H9 (cell line): Measurements from ENCODE around the gene ADA. TPM values are rescaled to one million over a fixed set of nuclear protein-coding genes. Genes with fewer than 3 reads are reported as not detected.

Experiments
- DNase-seq: peaks from one replicate; pipeline ENCODE4 v3.0.0-alpha.2; 2017
- H2AFZ ChIP-seq: one replicate; pipeline ENCODE4 v1.6.1; 2013; ENCODE audit warnings: mild to moderate bottlenecking, low read length, control low read depth, moderate library complexity
- H2AK5ac ChIP-seq: 2 replicates; pipeline ENCODE4 v1.6.1; 2013; ENCODE audit warnings: low read length, control low read depth, mixed read lengths; ENCODE audit not compliant: insufficient read length
- H2BK120ac ChIP-seq: one replicate; pipeline ENCODE4 v1.6.1; 2013; ENCODE audit warnings: low read depth, mild to moderate bottlenecking, low read length, control low read depth, inconsistent platforms; ENCODE audit not compliant: poor library complexity, severe bottlenecking
- H2BK12ac ChIP-seq: 2 replicates; pipeline ENCODE4 v1.6.1; 2013; ENCODE audit warnings: low read length, control low read depth, mixed read lengths, low read depth; ENCODE audit not compliant: insufficient read length
- H2BK15ac ChIP-seq: 2 replicates; pipeline ENCODE4 v1.6.1; 2013; ENCODE audit warnings: low read depth, low read length, control low read depth
- H2BK20ac ChIP-seq: one replicate; pipeline ENCODE4 v1.6.1; 2013; ENCODE audit warnings: low read depth, mild to moderate bottlenecking, low read length, control low read depth, inconsistent platforms; ENCODE audit not compliant: poor library complexity, severe bottlenecking
- H2BK5ac ChIP-seq: 2 replicates; pipeline ENCODE4 v1.6.1; 2013; ENCODE audit warnings: low read length, control low read depth, mixed read lengths; ENCODE audit not compliant: insufficient read length
- H3K14ac ChIP-seq: 2 replicates; pipeline ENCODE4 v1.6.1; 2013; ENCODE audit warnings: low read length, control low read depth; ENCODE audit not compliant: insufficient read depth
- H3K18ac ChIP-seq: 2 replicates; pipeline ENCODE4 v1.6.1; 2013; ENCODE audit warnings: low read depth, mild to moderate bottlenecking, mixed read lengths, low read length, control low read depth; ENCODE audit not compliant: insufficient read length
- H3K23ac ChIP-seq: 2 replicates; pipeline ENCODE4 v1.6.1; 2013; ENCODE audit warnings: low read length, control low read depth, mixed read lengths, low read depth; ENCODE audit not compliant: insufficient read length
- H3K23me2 ChIP-seq: 2 replicates; pipeline ENCODE4 v1.6.1; 2013; ENCODE audit warnings: low read depth, mild to moderate bottlenecking, mixed read lengths, low read length, control low read depth; ENCODE audit not compliant: insufficient read length, poor library complexity, severe bottlenecking
- H3K27ac ChIP-seq: 2 replicates; pipeline ENCODE4 v1.5.1; 2013; ENCODE audit warnings: low read length, control low read depth, mixed read lengths, low read depth; ENCODE audit not compliant: insufficient read length
- H3K27me3 ChIP-seq: 2 replicates; pipeline ENCODE4 v1.6.1; 2013; ENCODE audit warnings: low read length, control low read depth, inconsistent platforms; ENCODE audit not compliant: insufficient read depth
- H3K4ac ChIP-seq: 2 replicates; pipeline ENCODE4 v1.6.1; 2013; ENCODE audit warnings: low read depth, mild to moderate bottlenecking, control low read depth, inconsistent platforms, low read length, moderate library complexity
- H3K4me1 ChIP-seq: 2 replicates; pipeline ENCODE4 v1.6.1; 2013; ENCODE audit warnings: low read length, control low read depth, inconsistent platforms; ENCODE audit not compliant: insufficient read depth
- H3K4me2 ChIP-seq: 2 replicates; pipeline ENCODE4 v1.6.1; 2013; ENCODE audit warnings: low read length, control low read depth, mixed read lengths; ENCODE audit not compliant: insufficient read length, insufficient read depth
- H3K56ac ChIP-seq: 2 replicates; pipeline ENCODE4 v1.6.1; 2013; ENCODE audit warnings: low read depth, mild to moderate bottlenecking, mixed read lengths, low read length, control low read depth; ENCODE audit not compliant: insufficient read length
- H3K79me1 ChIP-seq: 2 replicates; pipeline ENCODE4 v1.6.1; 2013; ENCODE audit warnings: low read depth, mild to moderate bottlenecking, moderate library complexity, low read length, control low read depth, inconsistent platforms; ENCODE audit not compliant: insufficient read depth, poor library complexity, severe bottlenecking
- H3K79me2 ChIP-seq: 2 replicates; pipeline ENCODE4 v1.6.1; 2013; ENCODE audit warnings: low read length, control low read depth, inconsistent platforms; ENCODE audit not compliant: insufficient read depth
- H3K9ac ChIP-seq: 2 replicates; pipeline ENCODE4 v1.6.1; 2013; ENCODE audit warnings: low read length, control low read depth, mixed read lengths; ENCODE audit not compliant: insufficient read length; ENCODE audit errors: extremely low read depth
- H3K9me3 ChIP-seq: one replicate; pipeline ENCODE4 v1.6.1; 2013; ENCODE audit warnings: low read depth, low read length, inconsistent platforms; ENCODE audit not compliant: control insufficient read depth
- H3T11ph ChIP-seq: one replicate; pipeline ENCODE4 v1.6.1; 2013; ENCODE audit warnings: mild to moderate bottlenecking, low read length, control low read depth, inconsistent platforms
- H4K20me1 ChIP-seq: one replicate; pipeline ENCODE4 v1.6.1; 2013; ENCODE audit not compliant: control insufficient read depth, insufficient read length, insufficient read depth
- H4K5ac ChIP-seq: 2 replicates; pipeline ENCODE4 v1.6.1; 2013; ENCODE audit warnings: low read depth, mild to moderate bottlenecking, mixed read lengths, low read length, control low read depth; ENCODE audit not compliant: insufficient read length
- H4K8ac ChIP-seq: replicated peaks from 2 replicates; pipeline ENCODE4 v1.6.1; 2013; ENCODE audit warnings: low read length, control low read depth, mixed read lengths, low read depth; ENCODE audit not compliant: insufficient read length
- H4K91ac ChIP-seq: 2 replicates; pipeline ENCODE4 v1.6.1; 2013; ENCODE audit warnings: low read depth, mild to moderate bottlenecking, moderate library complexity, mixed read lengths, low read length, control low read depth; ENCODE audit not compliant: insufficient read length
- H3K27ac Mint-ChIP-seq, 3 experiments: 2 replicates in 2 of 3; 3 replicates in 1 of 3; pipeline ENCODE4 v1.8.0; 2020 to 2021; ENCODE audit warnings: mixed read lengths in 3 of 3, mild to moderate bottlenecking in 1 of 3, moderate library complexity in 1 of 3
- H3K27me3 Mint-ChIP-seq: 2 replicates; pipeline ENCODE4 v1.8.0; 2021; ENCODE audit warnings: low read depth, mild to moderate bottlenecking, moderate library complexity, mixed read lengths
- H3K36me3 Mint-ChIP-seq, 3 experiments: 2 replicates in 2 of 3; 3 replicates in 1 of 3; pipeline ENCODE4 v1.8.0; 2020 to 2021; ENCODE audit warnings: low read depth in 3 of 3, mixed read lengths in 3 of 3; ENCODE audit not compliant: insufficient read depth in 1 of 3
- H3K4me1 Mint-ChIP-seq, 2 experiments: 2 replicates each; pipeline ENCODE4 v1.8.0; 2020; ENCODE audit warnings: mixed read lengths in 2 of 2
- H3K4me3 Mint-ChIP-seq, 2 experiments: 2 replicates in 1 of 2; 3 replicates in 1 of 2; pipeline ENCODE4 v1.8.0; 2020 to 2021; ENCODE audit warnings: mild to moderate bottlenecking in 2 of 2, mixed read lengths in 2 of 2, moderate library complexity in 1 of 2
- H3K9me3 Mint-ChIP-seq, 2 experiments: 2 replicates in 1 of 2; 3 replicates in 1 of 2; pipeline ENCODE4 v1.8.0; 2020; ENCODE audit warnings: mild to moderate bottlenecking in 2 of 2, mixed read lengths in 2 of 2, moderate library complexity in 1 of 2
- CTCF ChIP-seq: fragments of 200-600 bp; sonication (generic); conservative IDR thresholded peaks from 3 replicates; pipeline ENCODE4 v1.8.0; 2021; ENCODE audit warnings: antibody characterized with exemption, mild to moderate bottlenecking
- total RNA-seq: library from RNA; stranded (reverse); gene quantifications from 2 replicates; pipeline ENCODE4 v1.2.1, GENCODE V29; 2021

Gene ADA
- total RNA-seq, 1 experiment from 2014 or later, result 22.0 TPM

GRCh38 chr20:44658810-44659209 lies 7.3 kb upstream of the ADA start:
- no peaks in the 10 kb centered on the region; the same call in 1 of the 2 replicates for H3K4me1 ChIP-seq
- H3K9me3 ChIP-seq, result peaks cover 10% of the 10 kb centered on the region
- H3K79me2 ChIP-seq, result no peaks in the 10 kb centered on the region
- no peaks in the 10 kb centered on the region for H3K27me3 ChIP-seq
- no peak for DNase-seq
- Mint-ChIP-seq H3K4me3 (no peak overlapping the region), H3K9me3 (peaks cover 12 to 16% of the 10 kb centered on the region in 2 experiments), H3K36me3 (peaks cover 10 to 17% (median 13%) of the 10 kb centered on the region in 3 experiments), H3K27ac (no peak overlapping the region), H3K4me1 (peaks cover 19% of the 10 kb centered on the region in 2 experiments), H3K27me3 (peaks cover 41% of the 10 kb centered on the region)
- no peak overlapping the region for H3K56ac ChIP-seq
- H3K9ac ChIP-seq, result no peak overlapping the region
- no peak overlapping the region for H4K5ac ChIP-seq
- TF ChIP-seq CTCF, result no peak
- no peak overlapping the region for H2AFZ ChIP-seq
- H2BK20ac ChIP-seq, result no peak overlapping the region
- no peaks in the 10 kb centered on the region for H3K79me1 ChIP-seq
- H4K91ac ChIP-seq, result no peak overlapping the region
- H2BK12ac ChIP-seq, result no peak overlapping the region
- no peak overlapping the region for H3K18ac ChIP-seq
- H2BK120ac ChIP-seq, result no peak overlapping the region
- no peak overlapping the region for H3K4ac ChIP-seq
- no peak overlapping the region for H3K27ac ChIP-seq
- no peaks in the 10 kb centered on the region for H3K23me2 ChIP-seq
- no peak overlapping the region for H2BK15ac ChIP-seq
- no peak overlapping the region for H3K23ac ChIP-seq
- no peak overlapping the region for H2AK5ac ChIP-seq
- no peak overlapping the region for H3T11ph ChIP-seq
- H2BK5ac ChIP-seq, result no peak overlapping the region
- no peak overlapping the region for H3K14ac ChIP-seq
- H4K20me1 ChIP-seq, result no peaks in the 10 kb centered on the region
- H4K8ac ChIP-seq, result no peak overlapping the region
- H3K4me2 ChIP-seq, result no peak overlapping the region
